GM12878 (cell line): ENCODE results near the gene SMIM32. TPM values are rescaled to one million over a fixed set of nuclear protein-coding genes. Genes with fewer than 3 reads are reported as not detected.

ENCODE experiments used
- ATF7 ChIP-seq: fragments of 450-650 bp; IDR thresholded peaks from 2 replicates; pipeline ENCODE4 v1.6.1; 2016; ENCODE audit warnings: low read depth, mild to moderate bottlenecking
- BCLAF1 ChIP-seq: fragments of 450-650 bp; IDR thresholded peaks from 2 replicates; pipeline ENCODE4 v1.6.1; 2017; ENCODE audit warnings: antibody characterized with exemption, mild to moderate bottlenecking, moderate library complexity
- BRCA1 ChIP-seq: IDR thresholded peaks from 2 replicates; pipeline ENCODE4 v1.6.1; 2011; ENCODE audit warnings: low read depth, low read length, improper control_type of control experiment
- CHD2 ChIP-seq: IDR thresholded peaks from 2 replicates; pipeline ENCODE4 v1.6.1; 2011; ENCODE audit warnings: low read depth, low read length, improper control_type of control experiment, borderline replicate concordance
- CREB1 ChIP-seq: IDR thresholded peaks from 2 replicates; pipeline ENCODE4 v1.6.1; 2012; ENCODE audit warnings: low read depth, mild to moderate bottlenecking, inconsistent platforms
- CREM ChIP-seq: IDR thresholded peaks from 2 replicates; pipeline ENCODE4 v1.6.1; 2014; ENCODE audit warnings: antibody characterized with exemption, low read depth
- CTCF ChIP-seq, 3 experiments: IDR thresholded peaks in 2 of 3; conservative IDR thresholded peaks in 1 of 3; 2 replicates each; pipeline ENCODE4 v1.5.1; 2011; ENCODE audit warnings: low read depth in 3 of 3, low read length in 3 of 3, mild to moderate bottlenecking in 3 of 3, control low read depth in 2 of 3, moderate library complexity in 2 of 3, inconsistent platforms in 1 of 3, mixed read lengths in 1 of 3; ENCODE audit not compliant: control insufficient read depth in 2 of 3, insufficient read depth in 1 of 3; ENCODE audit errors: extremely low read depth in 1 of 3
- EED ChIP-seq: sonication (generic); IDR thresholded peaks from 2 replicates; pipeline ENCODE4 v1.6.1; 2016; ENCODE audit warnings: antibody characterized with exemption, low read depth
- ELK1 ChIP-seq: IDR thresholded peaks from 2 replicates; pipeline ENCODE4 v1.6.1; 2012; ENCODE audit warnings: low read depth, low read length, improper control_type of control experiment
- IKZF1 ChIP-seq: fragments of 450-650 bp; conservative IDR thresholded peaks from 2 replicates; pipeline ENCODE4 v1.6.1; 2017; ENCODE audit warnings: antibody characterized with exemption, mild to moderate bottlenecking
- IKZF2 ChIP-seq, 2 experiments: fragments of 450-650 bp; IDR thresholded peaks; 2 replicates each; pipeline ENCODE4 v1.6.1; 2017; ENCODE audit warnings: mild to moderate bottlenecking in 2 of 2, moderate library complexity in 2 of 2
- IRF4 ChIP-seq: IDR thresholded peaks from 2 replicates; pipeline ENCODE4 v1.6.1; 2011; ENCODE audit warnings: low read depth, low read length
- JUND ChIP-seq: IDR thresholded peaks from 2 replicates; pipeline ENCODE4 v1.6.1; 2012; ENCODE audit warnings: low read depth, mild to moderate bottlenecking, low read length, improper control_type of control experiment, moderate library complexity
- PML ChIP-seq: IDR thresholded peaks from 2 replicates; pipeline ENCODE4 v1.6.1; 2012; ENCODE audit warnings: low read length, inconsistent platforms
- RUNX3 ChIP-seq: IDR thresholded peaks from 2 replicates; pipeline ENCODE4 v1.6.1; 2012; ENCODE audit warnings: low read length, inconsistent platforms
- SP1 ChIP-seq: IDR thresholded peaks from one replicate; pipeline ENCODE4 v1.6.1; 2011; ENCODE audit warnings: low read depth, low read length
- TBL1XR1 ChIP-seq: IDR thresholded peaks from 2 replicates; pipeline ENCODE4 v1.6.1; 2012; ENCODE audit warnings: low read depth, low read length, improper control_type of control experiment
- ZNF274 ChIP-seq: IDR thresholded peaks from one replicate; pipeline ENCODE4 v1.8.0; 2011; ENCODE audit not compliant: insufficient read length, insufficient read depth
- polyA plus RNA-seq, 11 experiments: library from polyadenylated mRNA; depleted of rRNA in 4 of 11; unstranded in 6 of 11; stranded (reverse) in 5 of 11; fragments of >200 nt; fragmentation: Nextera tagmentation in 4 of 11; fragmentation: Illumina TruSeq in 1 of 11; extraction: Ambion mirVana in 4 of 11; extraction: Trizol in 1 of 11; gene quantifications; 1 replicate in 1 of 11; 2 replicates in 10 of 11; pipeline versions ENCODE4 v1.2.1 to v1.2.3, GENCODE V29; 2011 to 2016; ENCODE audit warnings: inconsistent platforms in 2 of 11, missing spikeins in 2 of 11, low read depth in 1 of 11
- total RNA-seq, 4 experiments: library from RNA; depleted of rRNA in 3 of 4; stranded (reverse); fragments of >200 nt in 3 of 4; fragmentation: Illumina TruSeq in 1 of 4; extraction: Trizol in 1 of 4; gene quantifications; 2 replicates each; pipeline versions ENCODE4 v1.2.1 to v1.2.3, GENCODE V29; 2013 to 2021
- TF ChIP-seq, protein P1 (sequence below): fragments of 450-650 bp; IDR thresholded peaks from 2 replicates; pipeline ENCODE4 v1.6.1; 2017; ENCODE audit warnings: mild to moderate bottlenecking
- TF ChIP-seq, protein P2 (sequence below): fragments of 450-650 bp; IDR thresholded peaks from 2 replicates; pipeline ENCODE4 v1.6.1; 2017; ENCODE audit warnings: borderline replicate concordance
- TF ChIP-seq, protein P3 (sequence below): fragments of 450-650 bp; IDR thresholded peaks from 2 replicates; pipeline ENCODE4 v1.6.1; 2018; ENCODE audit warnings: borderline replicate concordance, mild to moderate bottlenecking; ENCODE audit not compliant: partially characterized antibody

Gene SMIM32
- total and polyA plus RNA-seq, 10 of the 15 experiments (the other 5 are each of a cell fraction or from before 2014, with no cell fraction given): not detected

DNA sequence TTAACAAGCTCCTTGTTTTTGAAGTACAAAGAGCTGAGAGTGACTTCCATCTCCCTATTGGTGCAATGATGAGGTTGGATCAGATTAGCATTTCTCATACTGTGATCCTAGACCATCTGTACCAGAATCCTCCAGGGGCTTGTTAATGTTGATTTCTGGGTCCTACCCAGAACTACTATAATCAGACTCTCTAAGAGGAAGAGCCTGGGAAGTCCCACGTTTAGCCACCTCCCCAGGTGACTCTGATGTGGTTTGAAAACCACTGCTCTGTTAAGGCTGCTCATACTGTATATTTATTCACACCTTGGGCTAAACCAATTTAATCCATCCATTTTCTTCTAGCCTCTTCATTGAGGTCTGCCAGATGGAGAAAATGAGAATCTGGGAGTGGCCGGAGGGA, 49.6 kb upstream of the SMIM32 start (continued):
- TF ChIP-seq BCLAF1 (no peak), SP1 (no peak), PML (no peak), CREM (no peak), IKZF1 (no peak; the same call in 1 of the 2 replicates), ZNF274 (no peak), RUNX3 (peak; percentile 63), CHD2 (no peak), CREB1 (no peak), CTCF (IDR thresholded peaks at IDR 0.05 in 2 of 3, conservative IDR thresholded peaks at IDR 0.05 in 1 of 3; ENCODE audit: control insufficient read depth in 2 of 3, extremely low read depth in 1 of 3, insufficient read depth in 1 of 3, low read depth in 3 of 3, low read length in 3 of 3) (no peak), EED (no peak), TBL1XR1 (no peak), ELK1 (no peak), BRCA1 (no peak), ATF7 (peak; percentile 32; the same call in 1 of the 2 replicates), IRF4 (no peak), IKZF2 (IDR thresholded peaks at IDR 0.05) (peak; percentile 13 to 27; a peak in 2 of 4 replicates), JUND (no peak)
- TF ChIP-seq, protein P1, sequence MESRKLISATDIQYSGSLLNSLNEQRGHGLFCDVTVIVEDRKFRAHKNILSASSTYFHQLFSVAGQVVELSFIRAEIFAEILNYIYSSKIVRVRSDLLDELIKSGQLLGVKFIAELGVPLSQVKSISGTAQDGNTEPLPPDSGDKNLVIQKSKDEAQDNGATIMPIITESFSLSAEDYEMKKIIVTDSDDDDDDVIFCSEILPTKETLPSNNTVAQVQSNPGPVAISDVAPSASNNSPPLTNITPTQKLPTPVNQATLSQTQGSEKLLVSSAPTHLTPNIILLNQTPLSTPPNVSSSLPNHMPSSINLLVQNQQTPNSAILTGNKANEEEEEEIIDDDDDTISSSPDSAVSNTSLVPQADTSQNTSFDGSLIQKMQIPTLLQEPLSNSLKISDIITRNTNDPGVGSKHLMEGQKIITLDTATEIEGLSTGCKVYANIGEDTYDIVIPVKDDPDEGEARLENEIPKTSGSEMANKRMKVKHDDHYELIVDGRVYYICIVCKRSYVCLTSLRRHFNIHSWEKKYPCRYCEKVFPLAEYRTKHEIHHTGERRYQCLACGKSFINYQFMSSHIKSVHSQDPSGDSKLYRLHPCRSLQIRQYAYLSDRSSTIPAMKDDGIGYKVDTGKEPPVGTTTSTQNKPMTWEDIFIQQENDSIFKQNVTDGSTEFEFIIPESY: no peak
- TF ChIP-seq, protein P2, sequence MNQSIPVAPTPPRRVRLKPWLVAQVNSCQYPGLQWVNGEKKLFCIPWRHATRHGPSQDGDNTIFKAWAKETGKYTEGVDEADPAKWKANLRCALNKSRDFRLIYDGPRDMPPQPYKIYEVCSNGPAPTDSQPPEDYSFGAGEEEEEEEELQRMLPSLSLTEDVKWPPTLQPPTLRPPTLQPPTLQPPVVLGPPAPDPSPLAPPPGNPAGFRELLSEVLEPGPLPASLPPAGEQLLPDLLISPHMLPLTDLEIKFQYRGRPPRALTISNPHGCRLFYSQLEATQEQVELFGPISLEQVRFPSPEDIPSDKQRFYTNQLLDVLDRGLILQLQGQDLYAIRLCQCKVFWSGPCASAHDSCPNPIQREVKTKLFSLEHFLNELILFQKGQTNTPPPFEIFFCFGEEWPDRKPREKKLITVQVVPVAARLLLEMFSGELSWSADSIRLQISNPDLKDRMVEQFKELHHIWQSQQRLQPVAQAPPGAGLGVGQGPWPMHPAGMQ: no peak
- TF ChIP-seq, protein P3, sequence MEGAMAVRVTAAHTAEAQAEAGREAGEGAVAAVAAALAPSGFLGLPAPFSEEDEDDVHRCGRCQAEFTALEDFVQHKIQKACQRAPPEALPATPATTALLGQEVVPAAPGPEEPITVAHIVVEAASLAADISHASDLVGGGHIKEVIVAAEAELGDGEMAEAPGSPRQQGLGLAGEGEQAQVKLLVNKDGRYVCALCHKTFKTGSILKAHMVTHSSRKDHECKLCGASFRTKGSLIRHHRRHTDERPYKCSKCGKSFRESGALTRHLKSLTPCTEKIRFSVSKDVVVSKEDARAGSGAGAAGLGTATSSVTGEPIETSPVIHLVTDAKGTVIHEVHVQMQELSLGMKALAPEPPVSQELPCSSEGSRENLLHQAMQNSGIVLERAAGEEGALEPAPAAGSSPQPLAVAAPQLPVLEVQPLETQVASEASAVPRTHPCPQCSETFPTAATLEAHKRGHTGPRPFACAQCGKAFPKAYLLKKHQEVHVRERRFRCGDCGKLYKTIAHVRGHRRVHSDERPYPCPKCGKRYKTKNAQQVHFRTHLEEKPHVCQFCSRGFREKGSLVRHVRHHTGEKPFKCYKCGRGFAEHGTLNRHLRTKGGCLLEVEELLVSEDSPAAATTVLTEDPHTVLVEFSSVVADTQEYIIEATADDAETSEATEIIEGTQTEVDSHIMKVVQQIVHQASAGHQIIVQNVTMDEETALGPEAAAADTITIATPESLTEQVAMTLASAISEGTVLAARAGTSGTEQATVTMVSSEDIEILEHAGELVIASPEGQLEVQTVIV: no peak
